Upper lobe of right lung (tissue), 1 donor: ENCODE data around the gene PANK2. TPM values are rescaled to one million over a fixed set of nuclear protein-coding genes. Genes with fewer than 3 reads are reported as not detected.

Source experiments
- ATAC-seq: fragments of 200-7000 bp; cut with Tn5 transposase; one replicate; pipeline ENCODE4 v1.9.1; 2020; ENCODE audit warnings: mild to moderate bottlenecking, moderate library complexity
- DNase-seq: peaks from one replicate; pipeline ENCODE4 v3.0.0-alpha.2; 2020
- H3K27ac ChIP-seq: fragments of 200-600 bp; one replicate; pipeline ENCODE4 v1.8.0; 2022
- H3K27me3 ChIP-seq: fragments of 200-600 bp; one replicate; pipeline ENCODE4 v1.8.0; 2022; ENCODE audit warnings: mild to moderate bottlenecking
- H3K36me3 ChIP-seq: fragments of 200-600 bp; one replicate; pipeline ENCODE4 v1.8.0; 2022
- H3K4me1 ChIP-seq: fragments of 200-600 bp; one replicate; pipeline ENCODE4 v1.8.0; 2022
- H3K4me3 ChIP-seq: fragments of 200-600 bp; one replicate; pipeline ENCODE4 v1.8.0; 2022; ENCODE audit warnings: mild to moderate bottlenecking
- H3K9me3 ChIP-seq: fragments of 200-600 bp; one replicate; pipeline ENCODE4 v1.8.0; 2022
- intact Hi-C: fragments of 100-400 bp; cut with DNase I; formaldehyde crosslinking; loops from one replicate; pipeline ENCODE4 v1.11.0; 2022
- total RNA-seq: library from RNA; stranded (reverse); fragmentation: NEBNext Ultra II Directional; extraction: Animal tissue kit (Norgen Biotek cat#: 25700); gene quantifications from one replicate; pipeline ENCODE4 v1.2.1, GENCODE V29; 2021
- TF ChIP-seq, protein P1 (sequence below): fragments of 200-600 bp; IDR thresholded peaks from one replicate; pipeline ENCODE4 v1.8.0; 2022; ENCODE audit warnings: antibody characterized with exemption
- donor health status: DM: no; HTN: yes; CAD: no; lungs with severe emphysema.

PANK2 gene
- total RNA-seq, 1 donor from 2014 or later, result 37.6 TPM

GRCh38 chr20:3846740-3847428 is 42.3 kb upstream of the PANK2 start, which contains the start of gene MAVS:
Gene MAVS, plus strand, starts transcription at chr20:3846834. Its CDS starts 7,791 bp downstream, at chr20:3854625.
- TF ChIP-seq, protein P1, sequence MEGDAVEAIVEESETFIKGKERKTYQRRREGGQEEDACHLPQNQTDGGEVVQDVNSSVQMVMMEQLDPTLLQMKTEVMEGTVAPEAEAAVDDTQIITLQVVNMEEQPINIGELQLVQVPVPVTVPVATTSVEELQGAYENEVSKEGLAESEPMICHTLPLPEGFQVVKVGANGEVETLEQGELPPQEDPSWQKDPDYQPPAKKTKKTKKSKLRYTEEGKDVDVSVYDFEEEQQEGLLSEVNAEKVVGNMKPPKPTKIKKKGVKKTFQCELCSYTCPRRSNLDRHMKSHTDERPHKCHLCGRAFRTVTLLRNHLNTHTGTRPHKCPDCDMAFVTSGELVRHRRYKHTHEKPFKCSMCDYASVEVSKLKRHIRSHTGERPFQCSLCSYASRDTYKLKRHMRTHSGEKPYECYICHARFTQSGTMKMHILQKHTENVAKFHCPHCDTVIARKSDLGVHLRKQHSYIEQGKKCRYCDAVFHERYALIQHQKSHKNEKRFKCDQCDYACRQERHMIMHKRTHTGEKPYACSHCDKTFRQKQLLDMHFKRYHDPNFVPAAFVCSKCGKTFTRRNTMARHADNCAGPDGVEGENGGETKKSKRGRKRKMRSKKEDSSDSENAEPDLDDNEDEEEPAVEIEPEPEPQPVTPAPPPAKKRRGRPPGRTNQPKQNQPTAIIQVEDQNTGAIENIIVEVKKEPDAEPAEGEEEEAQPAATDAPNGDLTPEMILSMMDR, result no peak
- intact Hi-C loops, result no loop called here
- peak; percentile 96 for DNase-seq
- Histone ChIP-seq H3K27ac (peak within 1 kb of the TSS; percentile 97), H3K4me3 (peak within 1 kb of the TSS; percentile 99), H3K36me3 (no peaks in the 10 kb centered on the region), H3K4me1 (peaks cover 15% of the 10 kb centered on the region), H3K9me3 (no peaks in the 10 kb centered on the region), H3K27me3 (no peaks in the 10 kb centered on the region)
- ATAC-seq, result peak; percentile 98

- intact Hi-C loops, result no loop called here
- ATAC-seq (no peak), DNase-seq (no peak)
- Histone ChIP-seq H3K4me1 (peaks cover 15% of the 10 kb centered on the region), H3K27ac (peak overlapping the region; percentile 97), H3K4me3 (peak overlapping the region; percentile 99), H3K9me3 (no peaks in the 10 kb centered on the region), H3K36me3 (no peaks in the 10 kb centered on the region), H3K27me3 (no peaks in the 10 kb centered on the region)
- TF ChIP-seq, protein P1, result no peak
Measured at GRCh38 chr20:3847429-3847940, 41.7 kb upstream of the PANK2 start.

DNA sequence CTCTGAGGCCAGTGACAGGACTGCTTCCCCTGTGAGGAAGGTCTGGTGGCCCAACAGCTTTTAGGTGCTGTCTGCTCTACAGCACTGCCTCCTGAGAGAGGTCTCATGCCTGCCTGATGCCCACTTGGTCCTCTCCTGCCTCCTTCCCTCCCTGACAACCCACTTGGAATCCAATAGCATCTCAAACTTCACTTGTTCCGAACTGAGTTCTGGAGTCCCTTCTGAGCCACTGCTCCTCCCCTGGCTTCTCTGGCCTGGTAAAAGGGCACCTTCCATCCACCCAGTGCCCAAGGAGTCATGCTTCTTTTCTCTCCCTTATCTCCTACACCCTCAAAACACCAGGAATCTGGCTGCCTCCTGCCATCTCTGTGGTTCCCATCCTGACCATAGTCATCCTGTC is 40.6 kb upstream of the PANK2 start:
- H3K4me1 ChIP-seq, result peaks cover 15% of the 10 kb centered on the region
- no peaks in the 10 kb centered on the region for H3K36me3 ChIP-seq
- no peak overlapping the region for H3K4me3 ChIP-seq
- no peak overlapping the region for H3K27ac ChIP-seq
- no peaks in the 10 kb centered on the region for H3K9me3 ChIP-seq
- TF ChIP-seq, protein P1, result no peak
- intact Hi-C loops, result no loop called here
- H3K27me3 ChIP-seq, result no peaks in the 10 kb centered on the region
- no peak for DNase-seq
- ATAC-seq, result no peak

DNA sequence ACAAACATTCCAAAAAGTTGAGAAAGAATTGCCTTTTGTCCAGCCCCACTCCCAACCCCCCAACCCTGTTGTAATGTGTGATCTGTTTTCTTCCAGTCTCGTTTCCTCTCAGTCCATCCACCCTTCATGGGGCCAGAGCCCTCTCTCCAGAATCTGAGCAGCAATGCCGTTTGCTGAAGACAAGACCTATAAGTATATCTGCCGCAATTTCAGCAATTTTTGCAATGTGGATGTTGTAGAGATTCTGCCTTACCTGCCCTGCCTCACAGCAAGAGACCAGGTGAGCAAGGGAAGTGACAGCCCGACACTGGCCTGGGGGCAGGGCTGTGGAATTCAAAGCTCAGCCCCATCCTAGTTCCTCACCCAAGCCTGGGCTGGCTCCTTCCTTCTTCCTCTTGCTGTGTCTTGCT is 34.7 kb upstream of the PANK2 start:
- H3K9me3 ChIP-seq, result no peaks in the 10 kb centered on the region
- peaks cover 44% of the 10 kb centered on the region for H3K36me3 ChIP-seq
- intact Hi-C loops, result no loop called here
- H3K27me3 ChIP-seq, result no peaks in the 10 kb centered on the region
- no peak for DNase-seq
- peak; percentile 51 for ATAC-seq
- TF ChIP-seq, protein P1, result no peak
- no peak overlapping the region for H3K4me3 ChIP-seq
- no peaks in the 10 kb centered on the region for H3K4me1 ChIP-seq
- H3K27ac ChIP-seq, result no peak overlapping the region

- H3K27ac ChIP-seq, result no peak overlapping the region
- TF ChIP-seq, protein P1, result no peak
- DNase-seq, result no peak
- H3K4me1 ChIP-seq, result no peaks in the 10 kb centered on the region
- H3K36me3 ChIP-seq, result peaks cover 72% of the 10 kb centered on the region
- ATAC-seq, result no peak
- H3K27me3 ChIP-seq, result no peaks in the 10 kb centered on the region
- intact Hi-C loops, result no loop called here
- no peaks in the 10 kb centered on the region for H3K9me3 ChIP-seq
- H3K4me3 ChIP-seq, result no peak overlapping the region
Measured at GRCh38 chr20:3857405-3857804, 31.8 kb upstream of the PANK2 start.
